H1 (cell line): ENCODE results near the gene MAFG. TPM values are rescaled to one million over a fixed set of nuclear protein-coding genes. Genes with fewer than 3 reads are reported as not detected.

Experiments used
- CTCF ChIA-PET: fragments of 300-600 bp; sonication (Branson Sonifier 250); formaldehyde crosslinking; loops from one replicate; lab custom pipeline; 2021; ENCODE audit not compliant: partially characterized antibody; lab: Charles Lee
- POLR2A ChIA-PET: fragments of 300-600 bp; sonication (Branson Sonifier 250); formaldehyde crosslinking; loops from one replicate; lab custom pipeline; 2021; ENCODE audit warnings: inconsistent platforms; ENCODE audit not compliant: partially characterized antibody; lab: Charles Lee
- DNase-seq, 2 experiments: peaks; one replicate each; pipeline versions ENCODE4 v3.0.0 to v3.0.0-alpha.2; 2010 to 2022; ENCODE audit warnings: low spot score in 2 of 2, low read depth in 1 of 2, mixed read lengths in 1 of 2
- FAIRE-seq: peaks from 2 replicates; lab custom pipeline; 2011; peaks lifted over from hg19 to GRCh38; lab: Jason Lieb, UNC
- H2AFZ ChIP-seq: 2 replicates; pipeline ENCODE4 v1.8.1; 2012; ENCODE audit warnings: low read length, inconsistent platforms
- H2AK5ac ChIP-seq: 2 replicates; pipeline ENCODE4 v1.6.1; 2013; ENCODE audit warnings: low read depth, low read length
- H2BK120ac ChIP-seq: replicated peaks from 2 replicates; pipeline ENCODE3; 2013; ENCODE audit warnings: low read depth, low read length, inconsistent platforms
- H2BK12ac ChIP-seq: 2 replicates; pipeline ENCODE4 v1.6.1; 2013; ENCODE audit warnings: low read depth, low read length
- H2BK15ac ChIP-seq: 2 replicates; pipeline ENCODE4 v1.6.1; 2013; ENCODE audit warnings: low read length
- H2BK20ac ChIP-seq: 2 replicates; pipeline ENCODE4 v1.6.1; 2013; ENCODE audit warnings: low read length
- H2BK5ac ChIP-seq: 2 replicates; pipeline ENCODE4 v1.6.1; 2013; ENCODE audit warnings: low read depth, low read length
- H3K14ac ChIP-seq: 2 replicates; pipeline ENCODE4 v1.6.1; 2013; ENCODE audit warnings: inconsistent platforms; ENCODE audit not compliant: insufficient read length
- H3K18ac ChIP-seq: 2 replicates; pipeline ENCODE4 v1.6.1; 2013; ENCODE audit warnings: low read length; ENCODE audit errors: extremely low read depth
- H3K23ac ChIP-seq: 2 replicates; pipeline ENCODE4 v1.6.1; 2013; ENCODE audit warnings: inconsistent platforms; ENCODE audit not compliant: insufficient read length
- H3K23me2 ChIP-seq: 2 replicates; pipeline ENCODE4 v1.6.1; 2013; ENCODE audit warnings: low read depth, low read length
- H3K27ac ChIP-seq: 2 replicates; pipeline ENCODE4 v1.6.1; 2011; ENCODE audit warnings: low read depth, low read length, inconsistent platforms
- H3K27me3 ChIP-seq, 4 experiments: replicated peaks in 1 of 4; 1 replicate in 1 of 4; 2 replicates in 3 of 4; pipeline versions ENCODE4 v1.6.1 to v1.8.1; 2011 to 2013; ENCODE audit warnings: low read length in 3 of 4, mild to moderate bottlenecking in 3 of 4, inconsistent platforms in 2 of 4, mixed read lengths in 2 of 4, moderate library complexity in 1 of 4; ENCODE audit not compliant: control insufficient read depth in 3 of 4, insufficient read depth in 3 of 4; ENCODE audit errors: extremely low read depth in 1 of 4
- H3K36me3 ChIP-seq, 4 experiments: 2 replicates each; pipeline versions ENCODE4 v1.6.1 to v1.8.1; 2011 to 2013; ENCODE audit warnings: mild to moderate bottlenecking in 4 of 4, low read length in 3 of 4, moderate library complexity in 2 of 4, control low read depth in 1 of 4, inconsistent platforms in 1 of 4; ENCODE audit not compliant: insufficient read depth in 4 of 4, control insufficient read depth in 2 of 4
- H3K4ac ChIP-seq: replicated peaks from 2 replicates; pipeline ENCODE3; 2013; ENCODE audit warnings: low read length, low read depth, mixed read lengths, inconsistent platforms; ENCODE audit not compliant: insufficient read length
- H3K4me1 ChIP-seq, 4 experiments: replicated peaks in 1 of 4; 1 replicate in 1 of 4; 2 replicates in 3 of 4; pipeline versions ENCODE4 v1.6.1 to v1.8.1; 2011 to 2013; ENCODE audit warnings: low read length in 3 of 4, inconsistent platforms in 2 of 4, mixed read lengths in 1 of 4; ENCODE audit not compliant: insufficient read depth in 4 of 4, control insufficient read depth in 3 of 4
- H3K4me2 ChIP-seq, 2 experiments: 2 replicates each; pipeline versions ENCODE4 v1.6.1 to v1.8.1; 2011 to 2013; ENCODE audit warnings: low read depth in 2 of 2, low read length in 2 of 2, control low read depth in 1 of 2, inconsistent platforms in 1 of 2, mild to moderate bottlenecking in 1 of 2; ENCODE audit not compliant: insufficient read depth in 1 of 2
- H3K4me3 ChIP-seq, 4 experiments: fragments of 200-600, 300-600 bp in 1 of 4; sonication (generic), shearing (Covaris generic), sonication (Bioruptor Twin) in 1 of 4; 2 replicates each; pipeline versions ENCODE4 v1.5.1 to v1.8.1; 2011 to 2016; ENCODE audit warnings: low read length in 4 of 4, low read depth in 3 of 4, control low read depth in 2 of 4, inconsistent platforms in 2 of 4, mild to moderate bottlenecking in 2 of 4, mixed read lengths in 1 of 4, moderate library complexity in 1 of 4; ENCODE audit not compliant: insufficient read depth in 2 of 4; ENCODE audit errors: extremely low read depth in 1 of 4
- H3K56ac ChIP-seq: replicated peaks from 2 replicates; pipeline ENCODE3; 2013; ENCODE audit warnings: low read depth, mild to moderate bottlenecking, mixed read lengths, low read length, inconsistent platforms; ENCODE audit not compliant: insufficient read length
- H3K79me1 ChIP-seq: 2 replicates; pipeline ENCODE4 v1.6.1; 2013; ENCODE audit warnings: low read depth, low read length, control low read depth
- H3K79me2 ChIP-seq, 2 experiments: 2 replicates each; pipeline versions ENCODE4 v1.6.1 to v1.8.1; 2012 to 2013; ENCODE audit warnings: low read length in 2 of 2, mild to moderate bottlenecking in 2 of 2, inconsistent platforms in 1 of 2; ENCODE audit not compliant: insufficient read depth in 2 of 2, control insufficient read depth in 1 of 2
- H3K9ac ChIP-seq, 4 experiments: replicated peaks in 1 of 4; 1 replicate in 1 of 4; 2 replicates in 3 of 4; pipeline versions ENCODE4 v1.6.1 to v1.8.1; 2011 to 2013; ENCODE audit warnings: low read depth in 3 of 4, low read length in 3 of 4, control low read depth in 2 of 4, mild to moderate bottlenecking in 2 of 4, moderate library complexity in 2 of 4, inconsistent platforms in 1 of 4; ENCODE audit errors: extremely low read depth in 1 of 4
- H3K9me3 ChIP-seq, 2 experiments: 2 replicates each; pipeline versions ENCODE4 v1.6.1 to v1.8.1; 2012 to 2013; ENCODE audit warnings: mild to moderate bottlenecking in 2 of 2, moderate library complexity in 2 of 2, control low read depth in 1 of 2, inconsistent platforms in 1 of 2, low read depth in 1 of 2, low read length in 1 of 2, mixed read lengths in 1 of 2; ENCODE audit not compliant: insufficient read depth in 2 of 2
- H4K20me1 ChIP-seq, 2 experiments: replicated peaks in 1 of 2; 2 replicates each; pipeline versions ENCODE3 to v1.8.1; 2011 to 2013; ENCODE audit warnings: inconsistent platforms in 2 of 2, low read length in 2 of 2, mild to moderate bottlenecking in 1 of 2; ENCODE audit not compliant: insufficient read depth in 2 of 2, control insufficient read depth in 1 of 2
- H4K5ac ChIP-seq: 2 replicates; pipeline ENCODE4 v1.6.1; 2013; ENCODE audit warnings: low read length, low read depth, mixed read lengths, inconsistent platforms; ENCODE audit not compliant: insufficient read length
- H4K8ac ChIP-seq: 2 replicates; pipeline ENCODE4 v1.8.0; 2013; ENCODE audit warnings: mild to moderate bottlenecking, moderate library complexity, low read length, inconsistent platforms; ENCODE audit not compliant: insufficient read depth; ENCODE audit errors: extremely low read depth
- H4K91ac ChIP-seq: replicated peaks from 2 replicates; pipeline ENCODE3; 2013; ENCODE audit warnings: low read length, mixed read lengths, inconsistent platforms; ENCODE audit not compliant: insufficient read length
- CBX5 ChIP-seq: fragments of 300-800, 300-1000 bp; sonication (generic); IDR thresholded peaks from 2 replicates; pipeline ENCODE4 v1.7.1; 2016; ENCODE audit warnings: antibody characterized with exemption, low read length, low read depth
- MAX ChIP-seq: IDR thresholded peaks from 2 replicates; pipeline ENCODE4 v1.6.1; 2012; ENCODE audit warnings: inconsistent platforms
- NRF1 ChIP-seq: IDR thresholded peaks from 2 replicates; pipeline ENCODE4 v1.6.1; 2011; ENCODE audit warnings: mild to moderate bottlenecking, low read depth, low read length, improper control_type of control experiment
- POU5F1 ChIP-seq: IDR thresholded peaks from 2 replicates; pipeline ENCODE4 v1.6.1; 2011; ENCODE audit warnings: low read depth, mild to moderate bottlenecking, low read length, moderate library complexity
- RAD21 ChIP-seq, 2 experiments: IDR thresholded peaks in 1 of 2; conservative IDR thresholded peaks in 1 of 2; 2 replicates each; pipeline ENCODE4 v1.6.1; 2011; ENCODE audit warnings: low read depth in 2 of 2, low read length in 2 of 2, improper control_type of control experiment in 1 of 2, inconsistent platforms in 1 of 2, mild to moderate bottlenecking in 1 of 2, moderate library complexity in 1 of 2
- YY1 ChIP-seq: IDR thresholded peaks from 2 replicates; pipeline ENCODE4 v1.6.1; 2011; ENCODE audit warnings: low read depth, mild to moderate bottlenecking, low read length
- WGBS, 2 experiments: shearing (Covaris generic) in 1 of 2; methylation state at CpG; one replicate each; pipeline versions ENCODE4 v1.1.6 to v1.1.7; 2013 to 2015; ENCODE audit warnings: low lambda C conversion rate in 2 of 2, mixed read lengths in 2 of 2, inconsistent platforms in 1 of 2, low coverage in 1 of 2, missing lambda C conversion rate in 1 of 2; ENCODE audit not compliant: insufficient replicate concordance in 2 of 2, insufficient coverage in 1 of 2, insufficient read length in 1 of 2; ENCODE audit errors: extremely low coverage in 1 of 2, missing lambda C conversion rate in 1 of 2; 5-methylcytosine and 5-hydroxymethylcytosine counted together
- polyA plus RNA-seq, 7 experiments: library from polyadenylated mRNA; depleted of rRNA in 3 of 7; stranded (reverse) in 5 of 7; unstranded in 2 of 7; fragments of >200 nt in 5 of 7; fragments of 200-250 nt in 2 of 7; gene quantifications; 1 replicate in 5 of 7; 2 replicates in 1 of 7; 4 replicates in 1 of 7; pipeline versions ENCODE4 v1.2.1 to v1.2.3, GENCODE V29; 2011 to 2013; ENCODE audit warnings: missing spikeins in 2 of 7, mixed read lengths in 2 of 7
- total RNA-seq: library from RNA; stranded (reverse); fragmentation: NEBNext Ultra II Directional; extraction: Animal tissue kit (Norgen Biotek cat#: 25700); gene quantifications from 2 replicates; pipeline ENCODE4 v1.2.1, GENCODE V29; 2021

The MAFG gene
- total and polyA plus RNA-seq, 2 of the 8 experiments (the other 6 are each of a cell fraction or from before 2014, with no cell fraction given), result 25.5 to 26.9 TPM

GRCh38 chr17:81942167-81942553 lies 14.6 kb upstream of the MAFG start:
- H3K56ac ChIP-seq, result no peak overlapping the region
- no peak overlapping the region for H3K14ac ChIP-seq
- no peaks in the 10 kb centered on the region for H3K36me3 ChIP-seq
- no peak overlapping the region for H2BK15ac ChIP-seq
- no peak overlapping the region for H2BK20ac ChIP-seq
- H4K5ac ChIP-seq, result no peak overlapping the region
- no peaks in the 10 kb centered on the region for H3K9me3 ChIP-seq
- no peak overlapping the region for H3K27ac ChIP-seq
- H3K4me3 ChIP-seq, result peak overlapping the region in 1 of 4 experiments; percentile 39; a peak in 2 of 8 replicates
- H3K9ac ChIP-seq, result no peak overlapping the region
- H3K4me1 ChIP-seq, result peaks cover 0 to 12% (median 7%) of the 10 kb centered on the region in 4 experiments; a peak in 5 of 7 replicates
- peak; percentile 3; the same call in 1 of the 2 replicates for TF ChIP-seq MAX
- no peak for TF ChIP-seq RAD21 (IDR thresholded peaks at IDR 0.05 in 1 of 2, conservative IDR thresholded peaks at IDR 0.05 in 1 of 2; ENCODE audit: low read depth in 2 of 2, low read length in 2 of 2)
- TF ChIP-seq NRF1, result no peak
- no peak for TF ChIP-seq POU5F1
- TF ChIP-seq CBX5, result no peak
- no peak for TF ChIP-seq YY1
- TF ChIP-seq, all 59 proteins: peak for 1
- Histone ChIP-seq H3K23me2 (no peaks in the 10 kb centered on the region), H2AFZ (no peak overlapping the region), H3K79me2 (no peaks in the 10 kb centered on the region), H3K18ac (no peak overlapping the region), H3K4ac (peak overlapping the region; percentile 21), H4K91ac (no peak overlapping the region), H2BK12ac (no peak overlapping the region), H3K79me1 (no peaks in the 10 kb centered on the region), H4K20me1 (no peaks in the 10 kb centered on the region), H3K27me3 (peaks cover 0 to 5% (median 0%) of the 10 kb centered on the region in 4 experiments; a peak in 3 of 7 replicates), H4K8ac (no peak overlapping the region), H2BK5ac (no peak overlapping the region), H2AK5ac (no peak overlapping the region), H2BK120ac (no peak overlapping the region), H3K23ac (no peak overlapping the region), H3K4me2 (peak overlapping the region; percentile 21 to 45; a peak in 3 of 4 replicates)
- 63% methylated on average over 8 of the region's 12 CpGs; no CpG with 5 or more reads in 1 of the 2 experiments for WGBS, 2 experiments
- CTCF ChIA-PET, result interaction anchor here (1.0 to 4.6 kb wide), 6 partner anchors 8 to 136 kb away, joined by 3 to 16 read pairs (median 4); partner anchors contain the start of gene MAFG
- POLR2A ChIA-PET, result interaction anchor here (0.7 to 14.6 kb wide), 8 partner anchors 9 to 62 kb away, joined by 3 to 150 read pairs (median 4); partner anchors contain the start of gene MAFG
- no peak for DNase-seq
- FAIRE-seq, result no peak
